SK-N-SH (cell line): ENCODE measurements around the gene AGT. TPM values are rescaled to one million over a fixed set of nuclear protein-coding genes. Genes with fewer than 3 reads are reported as not detected.

Experiments used
- CTCF ChIA-PET: fragments of 300-600, 350-600 bp; formaldehyde crosslinking; extraction: SDS; loops from one replicate; lab custom pipeline; 2021; lab: Yijun Ruan, JAX
- POLR2A ChIA-PET: fragments of 350-600 bp; sonication (Branson Sonifier 250); formaldehyde crosslinking; extraction: SDS; loops from one replicate; lab custom pipeline; 2020; ENCODE audit warnings: antibody characterized with exemption, inconsistent platforms; lab: Yijun Ruan, JAX
- DNase-seq: peaks from one replicate; pipeline ENCODE4 v3.0.0; 2012
- H2AFZ ChIP-seq: fragments of 200-600 bp; sonication (generic); 2 replicates; pipeline ENCODE4 v1.8.1; 2016; ENCODE audit warnings: antibody characterized with exemption, mild to moderate bottlenecking, low read depth
- H3F3A ChIP-seq: fragments of 200-600 bp; sonication (generic); replicated peaks from 2 replicates; pipeline ENCODE3; 2016; ENCODE audit warnings: antibody characterized with exemption, mild to moderate bottlenecking; ENCODE audit not compliant: insufficient read depth
- H3K27ac ChIP-seq, 2 experiments: fragments of 200-500 bp in 1 of 2; fragments of 200-600 bp in 1 of 2; sonication (Bioruptor generic) in 1 of 2; sonication (generic), shearing (Covaris generic) in 1 of 2; 2 replicates each; pipeline versions ENCODE4 v1.5.1 to v1.6.1; 2014 to 2016; ENCODE audit warnings: low read depth in 2 of 2, inconsistent platforms in 1 of 2, low read length in 1 of 2, mild to moderate bottlenecking in 1 of 2, mixed read lengths in 1 of 2
- H3K27me3 ChIP-seq: fragments of 200-600 bp; sonication (generic), shearing (Covaris generic); 2 replicates; pipeline ENCODE4 v1.6.1; 2016; ENCODE audit warnings: mixed run types; ENCODE audit not compliant: insufficient read depth
- H3K36me3 ChIP-seq, 2 experiments: fragments of 200-500 bp in 1 of 2; fragments of 200-600 bp in 1 of 2; sonication (Bioruptor generic) in 1 of 2; sonication (generic) in 1 of 2; replicated peaks in 1 of 2; 2 replicates each; pipeline versions ENCODE3 to v1.5.1; 2014 to 2016; ENCODE audit warnings: low read length in 1 of 2, mild to moderate bottlenecking in 1 of 2; ENCODE audit not compliant: insufficient read depth in 2 of 2, control insufficient read depth in 1 of 2
- H3K4me1 ChIP-seq, 2 experiments: fragments of 200-500 bp in 1 of 2; fragments of 200-600 bp in 1 of 2; sonication (Bioruptor generic) in 1 of 2; sonication (generic), shearing (Covaris generic) in 1 of 2; 2 replicates each; pipeline versions ENCODE4 v1.5.1 to v1.6.1; 2014 to 2016; ENCODE audit warnings: low read depth in 1 of 2, low read length in 1 of 2, mixed run types in 1 of 2; ENCODE audit not compliant: insufficient read depth in 2 of 2, control insufficient read depth in 1 of 2
- H3K4me2 ChIP-seq: fragments of 200-600 bp; sonication (generic), shearing (Covaris generic); 2 replicates; pipeline ENCODE4 v1.6.1; 2017; ENCODE audit warnings: mixed run types
- H3K4me3 ChIP-seq, 2 experiments: fragments of 200-500 bp in 1 of 2; fragments of 200-600 bp in 1 of 2; sonication (Bioruptor generic) in 1 of 2; sonication (generic), shearing (Covaris generic) in 1 of 2; 2 replicates each; pipeline versions ENCODE4 v1.5.1 to v1.8.1; 2014 to 2016; ENCODE audit warnings: low read depth in 2 of 2, inconsistent platforms in 1 of 2, low read length in 1 of 2, mild to moderate bottlenecking in 1 of 2, mixed read lengths in 1 of 2, moderate library complexity in 1 of 2
- H3K79me2 ChIP-seq: fragments of 200-600 bp; sonication (generic); 2 replicates; pipeline ENCODE4 v1.8.1; 2017; ENCODE audit warnings: mild to moderate bottlenecking; ENCODE audit not compliant: insufficient read depth
- H3K9ac ChIP-seq: fragments of 200-600 bp; sonication (generic); 2 replicates; pipeline ENCODE4 v1.6.1; 2017; ENCODE audit warnings: mixed run types
- H3K9me2 ChIP-seq: fragments of 200-600 bp; sonication (generic); 2 replicates; pipeline ENCODE4 v1.6.1; 2017; ENCODE audit warnings: mixed run types
- H3K9me3 ChIP-seq: fragments of 200-600 bp; sonication (generic); 2 replicates; pipeline ENCODE4 v1.6.1; 2017; ENCODE audit warnings: mixed run types, mild to moderate bottlenecking, moderate library complexity
- H4K20me1 ChIP-seq: fragments of 200-600 bp; sonication (generic); 2 replicates; pipeline ENCODE4 v1.6.1; 2017; ENCODE audit warnings: mild to moderate bottlenecking, mixed run types; ENCODE audit not compliant: insufficient read depth
- ELF1 ChIP-seq: IDR thresholded peaks from 2 replicates; pipeline ENCODE4 v1.4.0; 2012
- EP300 ChIP-seq, 2 experiments: IDR thresholded peaks; 2 replicates each; pipeline versions ENCODE4 v1.4.0 to v1.6.1; 2012; ENCODE audit warnings: borderline replicate concordance in 1 of 2, low read depth in 1 of 2, low read length in 1 of 2
- FOSL2 ChIP-seq: IDR thresholded peaks from 2 replicates; pipeline ENCODE4 v1.4.0; 2012; ENCODE audit warnings: low read depth, mild to moderate bottlenecking, moderate library complexity, borderline replicate concordance
- RCOR1 ChIP-seq: fragments of 150-350 bp; IDR thresholded peaks from 2 replicates; pipeline ENCODE4 v1.6.1; 2017; ENCODE audit warnings: antibody characterized with exemption, low read length
- RFX5 ChIP-seq: IDR thresholded peaks from 2 replicates; pipeline ENCODE4 v1.6.1; 2012; ENCODE audit warnings: mild to moderate bottlenecking, improper control_type of control experiment, low read length
- SIN3A ChIP-seq: IDR thresholded peaks from 2 replicates; pipeline ENCODE4 v1.6.1; 2012; ENCODE audit warnings: low read depth, mild to moderate bottlenecking, low read length, moderate library complexity, borderline replicate concordance
- SMC3 ChIP-seq: IDR thresholded peaks from 2 replicates; pipeline ENCODE4 v1.6.1; 2012; ENCODE audit warnings: low read depth, low read length, improper control_type of control experiment
- TAF1 ChIP-seq: IDR thresholded peaks from 2 replicates; pipeline ENCODE4 v1.6.1; 2012; ENCODE audit warnings: low read depth, mild to moderate bottlenecking, low read length, moderate library complexity, borderline replicate concordance
- TEAD4 ChIP-seq: IDR thresholded peaks from 2 replicates; pipeline ENCODE4 v1.4.0; 2012; ENCODE audit warnings: mild to moderate bottlenecking, borderline replicate concordance; ENCODE audit not compliant: insufficient read depth
- WGBS: methylation state at CpG from one replicate; pipeline ENCODE4 v1.1.6; 2017; ENCODE audit warnings: low lambda C conversion rate; 5-methylcytosine and 5-hydroxymethylcytosine counted together
- polyA plus RNA-seq, 3 experiments: library from polyadenylated mRNA; depleted of rRNA; stranded (reverse); fragments of >200 nt; gene quantifications; 2 replicates each; pipeline ENCODE4 v1.2.3, GENCODE V29; 2012
- TF ChIP-seq, protein P1 (sequence below): IDR thresholded peaks from 2 replicates; pipeline ENCODE4 v1.4.0; 2012; ENCODE audit warnings: low read depth
- TF ChIP-seq, protein P2 (sequence below): IDR thresholded peaks from 2 replicates; pipeline ENCODE4; 2012
- TF ChIP-seq, protein P3 (sequence below): IDR thresholded peaks from 2 replicates; pipeline ENCODE4 v1.4.0; 2012; ENCODE audit warnings: low read depth, borderline replicate concordance
- TF ChIP-seq, protein P4 (sequence below): fragments of 200-600 bp; sonication (generic); IDR thresholded peaks from 2 replicates; pipeline ENCODE4 v1.6.1; 2017; ENCODE audit warnings: antibody characterized with exemption, mild to moderate bottlenecking, moderate library complexity

The AGT gene
- polyA plus RNA-seq, 1 of the 3 experiments (the other 2 are of a cell fraction): 0.39 TPM

DNA sequence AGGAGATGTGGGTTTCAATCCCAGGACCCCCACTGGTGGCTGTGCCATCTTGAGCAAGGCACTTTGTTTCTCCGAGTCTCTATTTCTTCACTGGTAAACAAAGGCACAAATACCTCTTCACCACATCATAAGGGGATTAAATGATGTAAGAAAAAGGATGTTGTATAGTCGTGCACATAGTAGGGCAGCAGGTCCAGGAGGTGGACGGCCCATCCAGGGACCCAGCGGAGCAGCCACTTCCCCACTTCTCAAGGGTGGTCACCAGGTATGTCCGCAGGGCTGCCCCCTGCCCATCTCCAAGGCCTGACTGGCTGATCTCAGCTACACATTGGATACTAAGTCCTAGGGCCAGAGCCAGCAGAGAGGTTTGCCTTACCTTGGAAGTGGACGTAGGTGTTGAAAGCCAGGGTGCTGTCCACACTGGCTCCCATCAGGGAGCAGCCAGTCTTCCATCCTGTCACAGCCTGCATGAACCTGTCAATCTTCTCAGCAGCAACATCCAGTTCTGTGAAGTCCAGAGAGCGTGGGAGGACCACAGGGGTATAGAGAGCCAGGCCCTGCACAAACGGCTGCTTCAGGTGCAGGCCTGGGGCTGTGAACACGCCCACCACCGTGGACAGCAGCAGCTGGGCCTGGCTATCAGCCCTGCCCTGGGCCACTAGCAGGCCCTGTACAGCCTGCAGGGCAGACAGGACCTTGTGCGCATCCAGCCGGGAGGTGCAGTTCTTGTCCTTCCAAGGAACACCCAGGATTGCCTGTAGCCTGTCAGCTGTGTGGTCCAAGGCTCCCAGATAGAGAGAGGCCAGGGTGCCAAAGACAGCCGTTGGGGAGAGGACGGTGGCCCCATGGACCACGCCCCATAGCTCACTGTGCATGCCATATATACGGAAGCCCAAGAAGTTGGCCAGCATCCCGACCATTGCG, 4.0 kb downstream of the AGT start (continued):
- TF ChIP-seq, protein P1, sequence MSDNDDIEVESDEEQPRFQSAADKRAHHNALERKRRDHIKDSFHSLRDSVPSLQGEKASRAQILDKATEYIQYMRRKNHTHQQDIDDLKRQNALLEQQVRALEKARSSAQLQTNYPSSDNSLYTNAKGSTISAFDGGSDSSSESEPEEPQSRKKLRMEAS: no peak

DNA sequence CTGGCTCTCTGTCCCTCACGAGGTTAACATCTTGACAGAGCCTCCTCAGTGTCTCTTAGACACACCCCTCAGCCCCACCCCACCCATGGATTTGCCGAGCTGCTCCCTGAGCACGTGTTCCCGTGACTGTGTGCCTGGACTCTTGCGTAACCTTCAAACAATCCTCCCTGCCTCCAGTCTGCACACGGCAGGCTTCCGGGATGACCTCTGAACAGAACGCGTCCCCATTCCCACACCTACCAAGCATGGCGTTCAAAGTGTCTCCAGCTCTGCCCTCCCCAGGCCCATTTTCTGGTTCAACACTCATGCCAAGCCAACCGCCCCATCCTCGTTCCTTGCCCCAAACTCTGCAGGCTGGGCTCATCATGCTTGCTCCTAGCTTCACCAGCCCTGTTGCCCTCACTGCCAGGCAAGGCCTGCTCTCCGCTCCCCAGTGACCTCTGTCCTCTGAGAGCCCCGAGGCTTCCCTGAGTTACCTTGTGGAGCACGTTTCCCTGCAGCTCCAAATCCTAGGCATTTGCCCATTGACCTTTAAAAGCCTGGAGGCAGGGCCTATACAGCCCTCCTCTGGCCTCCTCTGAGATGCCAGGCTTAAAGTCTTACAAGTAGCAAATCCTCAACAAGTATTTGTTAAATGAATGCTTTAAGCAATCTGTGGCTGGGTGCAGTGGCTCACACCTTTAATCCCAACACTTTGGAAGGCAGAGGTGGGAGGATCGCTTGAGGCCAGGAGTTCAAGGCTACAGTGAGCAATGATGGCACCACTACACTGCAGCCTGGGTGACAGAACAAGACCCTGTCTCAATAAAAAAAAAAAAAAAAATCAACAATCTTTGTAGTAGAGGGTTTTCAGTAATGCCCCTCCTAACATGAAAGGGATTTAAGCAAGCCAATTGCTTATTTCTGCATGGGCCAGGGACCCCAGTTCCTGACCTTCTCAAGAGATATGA, 5.0 kb downstream of the AGT start:
- CTCF ChIA-PET: no interaction called here

More for the DNA sequence above, 5.0 kb downstream of the AGT start:
- Histone ChIP-seq H3K27ac (no peak overlapping the region), H3K79me2 (no peaks in the 10 kb centered on the region), H3K4me1 (peaks cover 0 to 5% of the 10 kb centered on the region in 2 experiments; a peak in 1 of 4 replicates), H3K27me3 (no peaks in the 10 kb centered on the region), H2AFZ (no peak overlapping the region), H3K9me3 (no peaks in the 10 kb centered on the region), H3K4me3 (no peak overlapping the region), H3K36me3 (no peaks in the 10 kb centered on the region), H3K9ac (no peak overlapping the region), H4K20me1 (no peaks in the 10 kb centered on the region), H3K9me2 (no peaks in the 10 kb centered on the region), H3K4me2 (no peak overlapping the region), H3F3A (no peaks in the 10 kb centered on the region)
- no peak for TF ChIP-seq ELF1
- TF ChIP-seq EP300 (IDR thresholded peaks at IDR 0.05; ENCODE audit: borderline replicate concordance in 1 of 2, low read depth in 1 of 2, low read length in 1 of 2): no peak
- TF ChIP-seq, protein P2, sequence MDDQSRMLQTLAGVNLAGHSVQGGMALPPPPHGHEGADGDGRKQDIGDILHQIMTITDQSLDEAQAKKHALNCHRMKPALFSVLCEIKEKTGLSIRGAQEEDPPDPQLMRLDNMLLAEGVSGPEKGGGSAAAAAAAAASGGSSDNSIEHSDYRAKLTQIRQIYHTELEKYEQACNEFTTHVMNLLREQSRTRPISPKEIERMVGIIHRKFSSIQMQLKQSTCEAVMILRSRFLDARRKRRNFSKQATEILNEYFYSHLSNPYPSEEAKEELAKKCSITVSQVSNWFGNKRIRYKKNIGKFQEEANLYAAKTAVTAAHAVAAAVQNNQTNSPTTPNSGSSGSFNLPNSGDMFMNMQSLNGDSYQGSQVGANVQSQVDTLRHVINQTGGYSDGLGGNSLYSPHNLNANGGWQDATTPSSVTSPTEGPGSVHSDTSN: no peak
- TF ChIP-seq TAF1: no peak
- no peak for TF ChIP-seq SMC3
- TF ChIP-seq RCOR1: no peak
- TF ChIP-seq, protein P3, sequence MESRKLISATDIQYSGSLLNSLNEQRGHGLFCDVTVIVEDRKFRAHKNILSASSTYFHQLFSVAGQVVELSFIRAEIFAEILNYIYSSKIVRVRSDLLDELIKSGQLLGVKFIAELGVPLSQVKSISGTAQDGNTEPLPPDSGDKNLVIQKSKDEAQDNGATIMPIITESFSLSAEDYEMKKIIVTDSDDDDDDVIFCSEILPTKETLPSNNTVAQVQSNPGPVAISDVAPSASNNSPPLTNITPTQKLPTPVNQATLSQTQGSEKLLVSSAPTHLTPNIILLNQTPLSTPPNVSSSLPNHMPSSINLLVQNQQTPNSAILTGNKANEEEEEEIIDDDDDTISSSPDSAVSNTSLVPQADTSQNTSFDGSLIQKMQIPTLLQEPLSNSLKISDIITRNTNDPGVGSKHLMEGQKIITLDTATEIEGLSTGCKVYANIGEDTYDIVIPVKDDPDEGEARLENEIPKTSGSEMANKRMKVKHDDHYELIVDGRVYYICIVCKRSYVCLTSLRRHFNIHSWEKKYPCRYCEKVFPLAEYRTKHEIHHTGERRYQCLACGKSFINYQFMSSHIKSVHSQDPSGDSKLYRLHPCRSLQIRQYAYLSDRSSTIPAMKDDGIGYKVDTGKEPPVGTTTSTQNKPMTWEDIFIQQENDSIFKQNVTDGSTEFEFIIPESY: no peak
- no peak for TF ChIP-seq TEAD4
- TF ChIP-seq RFX5: no peak
- TF ChIP-seq, protein P4, sequence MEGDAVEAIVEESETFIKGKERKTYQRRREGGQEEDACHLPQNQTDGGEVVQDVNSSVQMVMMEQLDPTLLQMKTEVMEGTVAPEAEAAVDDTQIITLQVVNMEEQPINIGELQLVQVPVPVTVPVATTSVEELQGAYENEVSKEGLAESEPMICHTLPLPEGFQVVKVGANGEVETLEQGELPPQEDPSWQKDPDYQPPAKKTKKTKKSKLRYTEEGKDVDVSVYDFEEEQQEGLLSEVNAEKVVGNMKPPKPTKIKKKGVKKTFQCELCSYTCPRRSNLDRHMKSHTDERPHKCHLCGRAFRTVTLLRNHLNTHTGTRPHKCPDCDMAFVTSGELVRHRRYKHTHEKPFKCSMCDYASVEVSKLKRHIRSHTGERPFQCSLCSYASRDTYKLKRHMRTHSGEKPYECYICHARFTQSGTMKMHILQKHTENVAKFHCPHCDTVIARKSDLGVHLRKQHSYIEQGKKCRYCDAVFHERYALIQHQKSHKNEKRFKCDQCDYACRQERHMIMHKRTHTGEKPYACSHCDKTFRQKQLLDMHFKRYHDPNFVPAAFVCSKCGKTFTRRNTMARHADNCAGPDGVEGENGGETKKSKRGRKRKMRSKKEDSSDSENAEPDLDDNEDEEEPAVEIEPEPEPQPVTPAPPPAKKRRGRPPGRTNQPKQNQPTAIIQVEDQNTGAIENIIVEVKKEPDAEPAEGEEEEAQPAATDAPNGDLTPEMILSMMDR: no peak
- no peak for TF ChIP-seq SIN3A
- TF ChIP-seq FOSL2: no peak
- DNase-seq: no peak
- POLR2A ChIA-PET: no interaction called here
- 66% methylated on average over 16 of the region's 16 CpGs for WGBS
